Hepatocyte (in vitro differentiated cells): ENCODE results near the gene ABCG2.

Source experiments
- CTCF ChIP-seq: fragments of 200-600 bp; sonication (generic); IDR thresholded peaks from 2 replicates; pipeline ENCODE4 v1.5.1; 2016; ENCODE audit warnings: antibody characterized with exemption, mild to moderate bottlenecking; ENCODE audit not compliant: poor library complexity
- EZH2 ChIP-seq: fragments of 200-600 bp; sonication (generic); IDR thresholded peaks from 2 replicates; pipeline ENCODE4 v1.6.1; 2016; ENCODE audit warnings: antibody characterized with exemption, mild to moderate bottlenecking, borderline replicate concordance
- EZH2phosphoT487 ChIP-seq: fragments of 200-600 bp; sonication (generic); IDR thresholded peaks from one replicate; pipeline ENCODE4 v1.6.1; 2018; ENCODE audit warnings: antibody characterized with exemption, mild to moderate bottlenecking, low read depth, moderate library complexity; ENCODE audit not compliant: unreplicated experiment, severe bottlenecking

- TF ChIP-seq EZH2 (no peak), CTCF (no peak), EZH2phosphoT487 (no peak)
Observed at GRCh38 chr4:88143504-88143903, 14.9 kb downstream of the ABCG2 start.
